ENCODE measurements around the gene URM1. TPM values are rescaled to one million over a fixed set of nuclear protein-coding genes. Genes with fewer than 3 reads are reported as not detected.

Gene URM1
- polyA plus RNA-seq, 1 donor from 2014 or later, result 80.8 TPM

DNA sequence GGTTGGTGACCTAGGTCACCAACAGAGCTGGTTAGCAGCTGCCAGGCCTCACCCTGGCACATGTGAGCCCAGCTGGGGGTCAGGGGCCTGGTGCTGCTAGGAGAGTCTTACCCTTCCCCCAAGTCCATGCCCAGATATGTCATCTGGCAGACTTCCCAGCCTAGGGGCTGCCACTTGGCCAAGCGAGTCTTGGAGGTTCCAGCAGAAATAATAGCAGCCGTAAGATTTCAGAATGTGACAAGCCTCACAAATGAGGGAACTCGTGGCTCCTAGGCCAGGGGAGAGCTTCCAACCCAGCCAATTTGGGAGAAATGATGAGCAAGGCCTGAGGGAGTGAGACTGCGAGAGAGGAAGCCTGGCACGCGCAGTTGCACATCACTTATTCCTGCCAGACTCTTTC lies 11.1 kb downstream of the URM1 start:
- Histone ChIP-seq H3K79me2 (replicated peaks; ENCODE audit: insufficient read depth, low read length) (no peaks in the 10 kb centered on the region), H3K9ac (ENCODE audit: low read length) (no peak overlapping the region), H3K4me2 (ENCODE audit: low read length) (no peak overlapping the region), H4K20me1 (ENCODE audit: insufficient read depth) (no peaks in the 10 kb centered on the region), H3K27me3 (ENCODE audit: insufficient read depth, low read depth, low read length) (no peaks in the 10 kb centered on the region), H3K9me3 (ENCODE audit: low read length) (no peaks in the 10 kb centered on the region), H3F3A (ENCODE audit: insufficient read depth, low read length, poor library complexity, severe bottlenecking) (no peaks in the 10 kb centered on the region), H2AFZ (ENCODE audit: low read depth, low read length) (no peak overlapping the region), H3K36me3 (ENCODE audit: insufficient read depth, low read length) (no peaks in the 10 kb centered on the region), H3K9me2 (ENCODE audit: insufficient read depth, low read length) (no peaks in the 10 kb centered on the region), H3K27ac (ENCODE audit: low read length) (no peak overlapping the region), H3K4me3 (ENCODE audit: low read length) (no peak overlapping the region)
- no peak for TF ChIP-seq EP300 (conservative IDR thresholded peaks at IDR 0.05; ENCODE audit: poor library complexity, severe bottlenecking)
- TF ChIP-seq, protein P1, sequence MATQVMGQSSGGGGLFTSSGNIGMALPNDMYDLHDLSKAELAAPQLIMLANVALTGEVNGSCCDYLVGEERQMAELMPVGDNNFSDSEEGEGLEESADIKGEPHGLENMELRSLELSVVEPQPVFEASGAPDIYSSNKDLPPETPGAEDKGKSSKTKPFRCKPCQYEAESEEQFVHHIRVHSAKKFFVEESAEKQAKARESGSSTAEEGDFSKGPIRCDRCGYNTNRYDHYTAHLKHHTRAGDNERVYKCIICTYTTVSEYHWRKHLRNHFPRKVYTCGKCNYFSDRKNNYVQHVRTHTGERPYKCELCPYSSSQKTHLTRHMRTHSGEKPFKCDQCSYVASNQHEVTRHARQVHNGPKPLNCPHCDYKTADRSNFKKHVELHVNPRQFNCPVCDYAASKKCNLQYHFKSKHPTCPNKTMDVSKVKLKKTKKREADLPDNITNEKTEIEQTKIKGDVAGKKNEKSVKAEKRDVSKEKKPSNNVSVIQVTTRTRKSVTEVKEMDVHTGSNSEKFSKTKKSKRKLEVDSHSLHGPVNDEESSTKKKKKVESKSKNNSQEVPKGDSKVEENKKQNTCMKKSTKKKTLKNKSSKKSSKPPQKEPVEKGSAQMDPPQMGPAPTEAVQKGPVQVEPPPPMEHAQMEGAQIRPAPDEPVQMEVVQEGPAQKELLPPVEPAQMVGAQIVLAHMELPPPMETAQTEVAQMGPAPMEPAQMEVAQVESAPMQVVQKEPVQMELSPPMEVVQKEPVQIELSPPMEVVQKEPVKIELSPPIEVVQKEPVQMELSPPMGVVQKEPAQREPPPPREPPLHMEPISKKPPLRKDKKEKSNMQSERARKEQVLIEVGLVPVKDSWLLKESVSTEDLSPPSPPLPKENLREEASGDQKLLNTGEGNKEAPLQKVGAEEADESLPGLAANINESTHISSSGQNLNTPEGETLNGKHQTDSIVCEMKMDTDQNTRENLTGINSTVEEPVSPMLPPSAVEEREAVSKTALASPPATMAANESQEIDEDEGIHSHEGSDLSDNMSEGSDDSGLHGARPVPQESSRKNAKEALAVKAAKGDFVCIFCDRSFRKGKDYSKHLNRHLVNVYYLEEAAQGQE (IDR thresholded peaks at IDR 0.05; ENCODE audit: borderline replicate concordance), result no peak
- no peak for TF ChIP-seq EZH2 (IDR thresholded peaks at IDR 0.05; ENCODE audit: borderline replicate concordance, insufficient read depth, low read length, poor library complexity, severe bottlenecking)
- TF ChIP-seq MXI1 (conservative IDR thresholded peaks at IDR 0.05; ENCODE audit: poor library complexity, severe bottlenecking), result no peak
- TF ChIP-seq, protein P2, sequence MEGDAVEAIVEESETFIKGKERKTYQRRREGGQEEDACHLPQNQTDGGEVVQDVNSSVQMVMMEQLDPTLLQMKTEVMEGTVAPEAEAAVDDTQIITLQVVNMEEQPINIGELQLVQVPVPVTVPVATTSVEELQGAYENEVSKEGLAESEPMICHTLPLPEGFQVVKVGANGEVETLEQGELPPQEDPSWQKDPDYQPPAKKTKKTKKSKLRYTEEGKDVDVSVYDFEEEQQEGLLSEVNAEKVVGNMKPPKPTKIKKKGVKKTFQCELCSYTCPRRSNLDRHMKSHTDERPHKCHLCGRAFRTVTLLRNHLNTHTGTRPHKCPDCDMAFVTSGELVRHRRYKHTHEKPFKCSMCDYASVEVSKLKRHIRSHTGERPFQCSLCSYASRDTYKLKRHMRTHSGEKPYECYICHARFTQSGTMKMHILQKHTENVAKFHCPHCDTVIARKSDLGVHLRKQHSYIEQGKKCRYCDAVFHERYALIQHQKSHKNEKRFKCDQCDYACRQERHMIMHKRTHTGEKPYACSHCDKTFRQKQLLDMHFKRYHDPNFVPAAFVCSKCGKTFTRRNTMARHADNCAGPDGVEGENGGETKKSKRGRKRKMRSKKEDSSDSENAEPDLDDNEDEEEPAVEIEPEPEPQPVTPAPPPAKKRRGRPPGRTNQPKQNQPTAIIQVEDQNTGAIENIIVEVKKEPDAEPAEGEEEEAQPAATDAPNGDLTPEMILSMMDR (IDR thresholded peaks at IDR 0.05; ENCODE audit: poor library complexity, severe bottlenecking), result no peak
- TF ChIP-seq SMC3 (conservative IDR thresholded peaks at IDR 0.05; ENCODE audit: poor library complexity), result no peak
- no peak for TF ChIP-seq TAF1 (IDR thresholded peaks at IDR 0.05; ENCODE audit: low read depth)
- TF ChIP-seq RAD21 (conservative IDR thresholded peaks at IDR 0.05), result no peak

DNA sequence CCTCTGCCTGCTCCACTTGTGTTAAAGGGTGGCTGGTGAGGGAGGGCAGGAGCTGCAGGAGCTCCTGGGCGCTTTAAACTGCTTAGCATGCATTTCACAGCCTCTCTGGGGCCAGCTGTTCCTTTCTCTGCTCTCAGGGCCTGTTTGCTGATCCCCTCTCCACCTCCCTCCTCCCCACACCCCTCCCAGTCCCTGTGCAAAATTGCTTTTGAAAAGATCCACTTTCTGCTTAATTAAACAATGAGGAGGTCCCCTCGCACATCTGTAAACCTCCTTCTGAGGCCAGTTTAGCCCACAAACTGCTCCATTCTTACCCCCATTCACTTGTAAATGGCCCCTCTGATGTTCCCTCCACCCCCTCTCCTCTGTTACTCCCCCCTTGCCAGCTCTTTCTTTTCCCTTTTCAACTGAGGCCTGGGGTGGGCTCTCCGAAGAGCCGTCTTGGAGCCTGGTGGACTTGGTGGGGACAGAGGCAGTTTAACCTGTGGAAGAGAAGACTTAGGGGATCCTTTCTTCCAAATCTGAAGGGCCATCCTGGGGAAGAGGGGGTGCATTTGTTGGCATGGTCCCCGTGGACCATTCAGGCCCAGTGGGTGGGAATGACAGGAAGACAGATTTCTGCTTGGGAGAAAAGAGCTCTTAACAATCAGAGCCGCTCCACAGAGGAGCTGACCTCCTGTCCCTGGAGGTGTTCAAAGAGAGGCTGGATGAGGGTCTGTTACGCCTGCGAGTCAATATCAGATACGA lies 12.0 kb downstream of the URM1 start:
- Histone ChIP-seq H4K20me1 (ENCODE audit: insufficient read depth) (no peaks in the 10 kb centered on the region), H3F3A (ENCODE audit: insufficient read depth, low read length, poor library complexity, severe bottlenecking) (no peaks in the 10 kb centered on the region), H3K9me2 (ENCODE audit: insufficient read depth, low read length) (no peaks in the 10 kb centered on the region), H3K4me3 (ENCODE audit: low read length) (no peak overlapping the region), H3K9ac (ENCODE audit: low read length) (no peak overlapping the region), H3K9me3 (ENCODE audit: low read length) (no peaks in the 10 kb centered on the region), H3K4me2 (ENCODE audit: low read length) (no peak overlapping the region), H2AFZ (ENCODE audit: low read depth, low read length) (no peak overlapping the region), H3K27me3 (ENCODE audit: insufficient read depth, low read depth, low read length) (no peaks in the 10 kb centered on the region), H3K79me2 (replicated peaks; ENCODE audit: insufficient read depth, low read length) (no peaks in the 10 kb centered on the region), H3K36me3 (ENCODE audit: insufficient read depth, low read length) (no peaks in the 10 kb centered on the region), H3K27ac (ENCODE audit: low read length) (no peak overlapping the region)
- TF ChIP-seq MXI1 (conservative IDR thresholded peaks at IDR 0.05; ENCODE audit: poor library complexity, severe bottlenecking), result no peak
- TF ChIP-seq TAF1 (IDR thresholded peaks at IDR 0.05; ENCODE audit: low read depth), result no peak
- no peak for TF ChIP-seq EZH2 (IDR thresholded peaks at IDR 0.05; ENCODE audit: borderline replicate concordance, insufficient read depth, low read length, poor library complexity, severe bottlenecking)
- TF ChIP-seq SMC3 (conservative IDR thresholded peaks at IDR 0.05; ENCODE audit: poor library complexity), result no peak
- TF ChIP-seq RAD21 (conservative IDR thresholded peaks at IDR 0.05), result no peak
- TF ChIP-seq, protein P2 (IDR thresholded peaks at IDR 0.05; ENCODE audit: poor library complexity, severe bottlenecking), result no peak
- no peak for TF ChIP-seq POLR2AphosphoS5 (IDR thresholded peaks at IDR 0.05)
- TF ChIP-seq, protein P1 (IDR thresholded peaks at IDR 0.05; ENCODE audit: borderline replicate concordance), result no peak
- no peak for TF ChIP-seq EP300 (conservative IDR thresholded peaks at IDR 0.05; ENCODE audit: poor library complexity, severe bottlenecking)
